Hepatocyte (in vitro differentiated cells): Measurements from ENCODE around the gene ITGB3.

Experiments used
- CTCF ChIP-seq: fragments of 200-600 bp; sonication (generic); IDR thresholded peaks from 2 replicates; pipeline ENCODE4 v1.5.1; 2016; ENCODE audit warnings: antibody characterized with exemption, mild to moderate bottlenecking; ENCODE audit not compliant: poor library complexity
- EZH2phosphoT487 ChIP-seq: fragments of 200-600 bp; sonication (generic); IDR thresholded peaks from one replicate; pipeline ENCODE4 v1.6.1; 2018; ENCODE audit warnings: antibody characterized with exemption, mild to moderate bottlenecking, low read depth, moderate library complexity; ENCODE audit not compliant: unreplicated experiment, severe bottlenecking

GRCh38 chr17:47244697-47245096 is 8.9 kb upstream of the ITGB3 start:
- TF ChIP-seq CTCF = no peak
- TF ChIP-seq EZH2phosphoT487 = no peak
